T-helper 22 cell (primary cell): Measurements from ENCODE around the gene TMEM238.
A peak's percentile ranks its signal among the peaks of the same experiment; 100 is the strongest.
"Not testable (repeated sequence)": the region's sequence is repeated elsewhere in the genome, so short reads cannot be mapped to it uniquely, and the experiment has no call there.

Experiments
- DNase-seq: peaks from one replicate; pipeline ENCODE4 v3.0.0-alpha.2; 2020; ENCODE audit warnings: low read depth

TMEM238 gene

DNA sequence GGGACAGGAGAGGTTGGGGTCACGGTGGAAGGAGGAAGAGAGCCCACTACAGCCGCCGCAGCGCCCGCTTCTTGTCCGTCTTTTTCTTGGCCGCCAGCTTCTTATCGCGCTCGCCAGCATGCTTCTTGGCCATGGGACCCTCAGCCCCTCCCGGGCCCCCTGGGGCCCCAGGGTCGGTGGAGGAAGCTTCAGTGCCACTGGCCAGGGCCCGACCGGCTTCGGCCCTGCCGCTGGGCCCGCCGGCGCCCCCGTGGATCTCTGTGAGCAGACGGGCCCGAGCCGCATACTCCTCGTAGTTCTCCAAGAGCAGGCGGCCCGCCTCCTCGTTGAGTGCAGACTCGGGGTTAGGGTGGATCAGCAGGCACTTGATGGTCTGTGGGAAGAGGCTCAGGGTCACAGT is 17.3 kb upstream of the TMEM238 start:
- DNase-seq = not testable (repeated sequence)

DNA sequence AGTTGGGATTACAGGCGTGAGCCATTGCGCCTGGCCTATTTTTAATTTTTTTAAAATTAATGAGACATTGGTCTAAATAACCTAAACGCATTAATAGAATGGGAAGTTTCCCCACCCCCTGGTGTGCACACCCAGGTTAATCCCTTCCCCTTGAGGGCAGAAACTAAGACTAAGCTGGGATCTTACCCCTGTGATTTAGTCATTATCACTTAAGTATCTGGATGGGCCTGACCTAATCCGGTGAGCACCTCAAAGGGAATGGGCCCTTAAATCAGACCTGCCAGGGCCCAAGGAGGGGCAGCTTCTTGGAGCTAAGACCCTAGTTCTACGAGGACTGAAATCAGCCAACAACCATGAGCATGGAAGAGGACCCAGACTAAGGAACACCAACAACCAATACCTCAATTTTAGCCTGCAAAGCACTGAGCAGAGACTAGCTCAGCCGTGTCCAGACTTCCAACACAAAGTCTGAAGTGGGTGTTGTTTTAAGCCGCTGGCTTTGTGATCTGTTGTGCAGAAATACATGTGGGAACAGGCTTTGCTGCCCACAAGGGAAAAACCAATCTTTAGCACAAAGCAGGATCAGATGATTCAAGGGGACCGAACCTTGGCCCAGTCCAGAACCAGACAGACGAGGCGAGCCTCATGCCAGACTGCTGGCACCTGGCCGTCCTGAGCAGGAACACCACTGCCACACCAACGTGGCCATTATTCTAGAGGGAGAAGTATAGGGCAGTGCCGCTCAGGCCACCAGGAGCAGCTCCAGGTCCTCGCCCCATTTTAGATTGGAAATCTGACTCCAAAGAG is 16.4 kb upstream of the TMEM238 start:
- DNase-seq = no peak

DNA sequence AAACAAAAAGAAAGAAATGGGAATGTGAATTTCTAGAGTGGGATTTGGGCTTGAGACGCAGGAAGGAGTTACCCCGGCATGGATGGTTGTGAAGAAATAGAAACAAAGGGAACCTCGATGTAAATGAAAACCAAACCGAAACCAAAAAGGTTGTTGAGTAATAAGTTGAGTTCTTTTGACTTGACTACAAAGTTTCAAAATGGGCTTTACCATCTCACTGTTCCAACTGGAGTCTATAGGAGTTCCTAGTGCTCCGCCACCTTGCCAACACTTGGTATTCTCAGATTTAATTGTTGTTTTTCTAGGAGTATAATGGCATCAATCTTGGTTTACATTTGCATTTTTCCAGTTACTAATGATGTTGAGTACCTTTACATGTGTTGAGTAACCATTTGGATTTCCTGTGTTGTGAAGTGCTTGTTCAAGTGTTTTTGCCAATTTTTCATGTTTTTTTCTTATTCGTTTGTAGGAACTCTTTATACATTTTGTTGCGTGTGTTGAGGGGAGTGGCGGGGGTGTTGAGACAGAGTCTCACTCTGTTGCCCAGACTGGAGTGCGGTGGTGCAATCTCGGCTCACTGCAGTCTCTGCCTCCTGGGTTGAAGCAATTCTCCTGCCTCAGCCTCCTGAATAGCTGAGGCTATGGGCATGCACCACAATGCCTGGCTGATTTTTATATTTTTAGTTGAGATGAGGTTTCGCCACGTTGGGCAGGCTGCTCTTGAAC is 14.3 kb upstream of the TMEM238 start:
- DNase-seq = no peak

DNA sequence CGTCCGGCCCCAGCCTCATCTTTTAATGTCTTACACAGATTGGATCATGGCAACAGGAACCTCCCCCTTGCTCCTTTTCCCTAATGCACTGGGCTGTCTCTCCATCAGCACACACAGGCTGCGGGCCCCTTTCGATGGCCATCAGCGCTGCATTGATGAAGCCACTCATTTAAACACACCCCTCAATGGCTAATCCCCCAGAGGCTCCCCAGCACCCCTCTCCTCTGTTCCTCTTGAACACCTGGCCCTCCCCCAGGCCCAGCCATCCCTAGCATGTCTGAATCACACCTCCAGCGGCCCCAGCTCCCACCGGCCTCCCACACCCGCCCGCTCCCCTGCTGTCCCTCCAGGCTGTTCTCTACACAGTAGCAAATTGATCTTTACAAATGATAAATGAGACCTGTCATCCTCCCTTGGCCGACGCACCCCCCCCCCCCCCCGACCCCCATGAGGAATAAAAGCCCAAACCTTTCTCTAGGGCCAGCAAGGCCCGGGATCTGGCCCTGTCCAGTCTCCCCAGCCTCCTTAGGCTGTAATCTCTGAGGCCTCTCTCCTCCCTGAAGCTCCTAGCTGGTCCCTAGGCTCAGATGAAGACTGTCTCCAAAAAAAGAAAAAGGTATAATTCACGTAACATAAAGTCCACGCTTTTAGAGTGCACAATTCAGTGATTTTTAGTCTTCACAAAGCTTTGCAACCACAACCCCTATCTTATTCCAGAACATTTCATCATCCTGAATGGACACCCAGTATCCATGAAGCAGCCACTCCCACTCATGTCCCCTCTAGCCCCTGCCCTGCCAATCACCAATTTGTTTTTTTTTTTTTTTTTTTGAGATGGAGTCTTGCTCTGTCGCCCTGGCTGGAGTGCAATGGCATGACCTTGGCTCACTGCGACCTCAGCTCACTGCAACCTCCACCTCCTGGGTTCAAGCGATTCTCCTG is 9.0 kb upstream of the TMEM238 start:
- DNase-seq = no peak

DNA sequence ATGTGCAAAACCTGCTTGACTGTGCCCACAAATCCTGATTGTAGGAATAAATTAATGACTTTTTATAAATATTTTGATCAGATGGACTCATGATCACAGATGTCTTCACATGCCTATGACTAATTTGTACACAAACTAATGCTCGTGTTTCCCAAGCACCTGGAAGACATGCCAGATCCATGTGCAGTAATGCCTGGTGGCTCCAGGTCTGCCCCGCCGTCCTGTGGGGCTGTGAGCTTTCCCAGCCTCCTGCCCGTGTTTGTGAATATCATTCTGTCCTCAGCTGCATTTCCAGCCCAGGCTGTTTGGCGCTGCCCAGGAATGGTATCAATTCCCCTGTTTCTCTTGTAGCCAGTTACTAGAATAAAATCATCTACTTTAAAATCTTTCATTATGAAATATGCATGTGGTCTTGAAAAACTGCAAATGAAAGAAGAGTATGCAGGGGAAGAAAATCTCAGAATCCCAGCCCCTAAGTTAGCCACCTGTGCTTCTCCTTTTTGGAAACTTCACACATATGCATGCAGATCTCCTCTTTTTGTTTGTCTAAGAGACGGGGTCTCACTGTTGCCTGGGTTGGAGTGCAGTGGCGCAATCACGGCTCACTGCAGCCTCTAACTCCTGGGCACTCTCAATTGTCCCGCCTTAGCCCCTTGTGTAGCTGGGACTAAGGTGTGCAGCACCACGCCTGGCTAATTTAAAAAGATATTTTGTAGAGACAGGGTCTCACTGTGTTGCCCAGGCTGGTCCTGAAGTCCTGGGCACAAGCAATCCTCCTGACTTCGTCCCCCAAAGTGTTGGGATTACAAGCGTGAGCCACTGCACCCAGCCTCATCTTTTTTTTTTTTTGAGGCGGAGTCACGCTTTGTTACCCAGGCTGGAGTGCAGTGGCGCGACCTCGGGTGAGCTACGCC is 7.9 kb upstream of the TMEM238 start:
- DNase-seq = no peak

DNA sequence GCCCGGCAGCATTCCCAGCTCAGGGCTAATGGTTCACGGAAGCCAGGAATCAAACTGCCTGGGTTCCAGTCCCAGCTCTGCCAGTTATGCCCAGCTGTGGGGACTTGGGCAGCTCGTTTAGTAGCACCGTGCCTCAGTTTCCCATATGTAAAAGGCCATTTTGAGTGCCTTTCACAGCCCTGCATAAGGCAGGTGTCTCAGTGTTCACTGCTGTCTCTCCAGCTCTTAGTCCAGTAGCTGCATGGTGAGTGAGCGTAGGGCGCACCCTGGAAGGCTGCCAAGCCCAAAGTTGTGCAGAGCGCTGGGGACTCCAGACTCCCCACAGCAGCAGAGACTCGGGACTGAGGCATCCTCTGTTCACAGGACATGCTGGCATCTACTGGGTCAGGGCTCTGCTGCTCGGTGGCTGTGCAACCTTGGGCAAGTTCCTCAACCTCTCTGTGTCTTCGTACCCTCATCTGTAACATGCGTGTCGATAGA is 7.1 kb upstream of the TMEM238 start:
- no peak for DNase-seq

DNA sequence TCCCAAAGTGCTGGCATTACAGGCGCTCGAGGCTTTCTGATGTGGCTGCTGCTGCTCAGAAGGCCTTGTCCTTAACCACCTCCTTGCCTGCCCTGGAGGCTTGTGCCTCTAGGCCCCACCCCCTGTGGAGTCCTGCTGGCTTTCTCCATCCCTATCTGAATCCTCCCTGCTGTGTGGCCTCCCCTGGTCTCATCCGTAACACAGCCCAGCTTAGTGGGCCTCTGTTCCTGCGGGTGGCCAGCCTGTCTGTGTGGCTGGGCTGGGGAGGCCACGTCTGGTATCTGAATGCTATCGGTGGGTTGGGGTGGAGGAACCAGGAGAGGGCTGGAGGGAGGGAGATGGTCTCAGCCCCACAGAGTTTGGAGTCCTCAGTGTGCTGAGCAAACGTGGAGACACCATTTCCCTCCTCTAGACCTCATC is 6.4 kb upstream of the TMEM238 start:
- no peak for DNase-seq

DNA sequence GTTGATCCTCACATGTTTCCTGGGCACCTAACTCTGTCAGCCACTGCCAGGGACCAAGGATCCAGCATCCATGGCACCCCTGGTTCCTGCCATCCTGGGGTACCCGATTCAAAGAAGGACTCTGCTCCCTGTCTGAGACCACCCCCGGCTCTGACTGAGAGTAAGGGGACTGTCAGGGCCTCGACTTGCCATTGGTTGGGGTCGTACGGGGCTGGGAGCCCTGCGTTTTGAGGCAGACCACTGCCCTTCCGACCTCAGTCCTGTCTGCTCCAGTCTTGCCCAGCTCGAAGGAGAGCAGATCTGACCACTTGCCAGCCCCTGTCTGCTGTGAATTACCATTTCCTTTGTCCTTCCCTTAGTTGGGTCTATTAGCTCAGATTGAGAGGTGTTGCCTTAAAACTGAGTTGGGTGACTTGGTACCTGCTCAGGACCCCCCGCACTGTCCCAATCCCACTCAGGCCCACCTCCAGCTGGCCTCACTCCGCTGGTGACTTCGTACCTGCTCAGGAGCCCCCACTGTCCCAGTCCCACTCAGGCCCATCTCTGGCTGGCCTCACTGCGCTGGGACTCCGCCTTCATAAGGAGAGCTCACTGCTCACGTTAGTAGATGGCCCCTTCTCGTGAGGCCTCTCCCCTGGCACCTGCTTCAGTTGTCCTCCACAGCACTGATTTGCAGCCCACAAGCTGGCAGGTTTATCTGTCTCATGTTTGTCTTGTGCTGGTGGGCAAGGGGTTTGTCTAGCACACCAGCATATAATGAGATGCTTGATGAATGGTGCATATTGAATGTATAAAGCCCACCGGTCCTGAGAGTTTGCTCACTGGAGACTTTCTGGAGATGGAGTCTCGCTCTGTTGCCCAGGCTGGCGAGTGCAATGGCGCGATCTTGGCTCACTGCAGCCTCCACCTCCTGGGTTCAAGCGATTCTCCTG is 5.6 kb upstream of the TMEM238 start:
- DNase-seq = no peak

DNA sequence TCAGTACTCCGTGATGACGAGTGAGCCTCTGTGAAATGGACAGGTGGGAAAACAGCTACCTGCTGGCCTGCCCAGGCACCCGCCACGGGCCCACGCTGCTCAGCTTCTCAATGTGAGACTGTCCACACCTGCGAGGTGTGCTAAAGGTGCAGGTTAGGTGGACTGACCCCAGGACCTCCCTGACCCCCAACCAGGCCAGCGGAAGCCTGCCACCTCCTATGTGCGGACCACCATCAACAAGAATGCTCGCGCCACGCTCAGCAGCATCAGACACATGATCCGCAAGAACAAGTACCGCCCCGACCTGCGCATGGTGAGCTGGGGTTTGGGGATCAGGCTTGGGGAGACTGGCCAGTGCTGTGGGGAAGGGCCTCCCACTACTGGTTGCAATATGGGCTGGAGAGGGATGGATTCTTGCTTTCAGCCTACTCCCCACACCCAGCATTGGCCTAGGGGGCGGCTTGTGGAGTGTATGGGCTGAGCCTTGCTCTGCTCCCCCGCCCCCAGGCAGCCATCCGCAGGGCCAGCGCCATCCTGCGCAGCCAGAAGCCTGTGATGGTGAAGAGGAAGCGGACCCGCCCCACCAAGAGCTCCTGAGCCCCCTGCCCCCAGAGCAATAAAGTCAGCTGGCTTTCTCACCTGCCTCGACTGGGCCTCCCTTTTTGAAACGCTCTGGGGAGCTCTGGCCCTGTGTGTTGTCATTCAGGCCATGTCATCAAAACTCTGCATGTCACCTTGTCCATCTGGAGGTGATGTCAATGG is 3.8 kb upstream of the TMEM238 start:
- no peak for DNase-seq

DNA sequence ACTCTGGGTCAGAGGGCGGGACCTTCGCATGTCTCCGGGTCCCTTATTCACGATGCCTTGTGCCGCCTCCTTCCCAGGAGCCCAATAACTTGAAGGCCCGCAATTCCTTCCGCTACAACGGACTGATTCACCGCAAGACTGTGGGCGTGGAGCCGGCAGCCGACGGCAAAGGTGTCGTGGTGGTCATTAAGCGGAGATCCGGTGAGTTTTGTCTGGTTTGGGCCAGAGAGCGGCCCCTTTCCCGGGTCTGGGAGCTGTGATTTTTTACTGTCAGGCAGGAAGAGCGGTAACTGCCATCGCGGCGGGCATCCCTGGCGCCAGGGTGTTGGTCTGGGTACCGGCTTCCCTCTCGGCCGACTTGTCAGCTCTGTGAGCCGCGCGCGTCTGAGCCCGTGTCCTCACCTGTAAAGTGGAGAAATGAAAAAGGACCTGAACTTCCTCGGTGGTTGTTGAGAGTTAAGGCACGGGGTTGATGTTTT is 2.4 kb upstream of the TMEM238 start:
- no peak for DNase-seq

DNA sequence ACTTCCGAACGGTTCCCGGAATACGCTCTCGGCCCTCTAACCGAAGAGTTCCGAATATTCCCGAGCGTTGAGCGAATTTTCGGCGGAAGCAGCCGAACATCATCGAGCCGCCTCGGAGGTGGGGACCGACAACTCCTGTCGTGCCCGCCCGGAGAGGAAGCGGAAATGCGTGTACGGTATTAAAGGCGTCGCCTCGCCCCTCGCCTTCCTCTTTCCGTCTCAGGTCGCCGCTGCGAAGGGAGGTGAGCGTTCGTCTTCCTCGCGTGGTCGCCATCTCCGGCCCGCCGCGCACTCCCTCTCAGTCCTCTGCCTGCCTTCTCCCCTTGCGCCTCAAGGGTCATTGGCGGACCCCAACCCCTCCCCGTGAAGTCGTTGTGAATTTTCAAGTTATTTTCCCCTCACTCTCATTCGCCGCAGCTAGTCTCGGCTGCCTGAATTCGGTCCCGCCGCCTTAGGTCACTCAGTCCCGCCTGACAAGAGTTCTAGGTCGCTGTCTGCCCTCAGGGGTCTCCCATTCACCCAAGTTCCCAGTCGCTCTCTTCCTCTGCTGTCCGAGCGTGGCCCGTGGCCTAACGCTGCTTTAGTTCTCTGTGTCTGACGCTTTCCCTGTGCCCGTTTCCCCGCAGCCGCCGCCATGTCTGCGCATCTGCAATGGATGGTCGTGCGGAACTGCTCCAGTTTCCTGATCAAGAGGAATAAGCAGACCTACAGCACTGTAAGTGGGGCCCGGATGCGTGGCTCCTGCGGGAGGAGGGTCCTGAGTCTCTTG is 1.8 kb upstream of the TMEM238 start, which contains the start of gene RPL28:
RPL28 (plus strand) TSS at position 209 of the 769 bp plus-strand sequence; CDS start at position 635, 426 bp downstream.
- peak; percentile 96 for DNase-seq

DNA sequence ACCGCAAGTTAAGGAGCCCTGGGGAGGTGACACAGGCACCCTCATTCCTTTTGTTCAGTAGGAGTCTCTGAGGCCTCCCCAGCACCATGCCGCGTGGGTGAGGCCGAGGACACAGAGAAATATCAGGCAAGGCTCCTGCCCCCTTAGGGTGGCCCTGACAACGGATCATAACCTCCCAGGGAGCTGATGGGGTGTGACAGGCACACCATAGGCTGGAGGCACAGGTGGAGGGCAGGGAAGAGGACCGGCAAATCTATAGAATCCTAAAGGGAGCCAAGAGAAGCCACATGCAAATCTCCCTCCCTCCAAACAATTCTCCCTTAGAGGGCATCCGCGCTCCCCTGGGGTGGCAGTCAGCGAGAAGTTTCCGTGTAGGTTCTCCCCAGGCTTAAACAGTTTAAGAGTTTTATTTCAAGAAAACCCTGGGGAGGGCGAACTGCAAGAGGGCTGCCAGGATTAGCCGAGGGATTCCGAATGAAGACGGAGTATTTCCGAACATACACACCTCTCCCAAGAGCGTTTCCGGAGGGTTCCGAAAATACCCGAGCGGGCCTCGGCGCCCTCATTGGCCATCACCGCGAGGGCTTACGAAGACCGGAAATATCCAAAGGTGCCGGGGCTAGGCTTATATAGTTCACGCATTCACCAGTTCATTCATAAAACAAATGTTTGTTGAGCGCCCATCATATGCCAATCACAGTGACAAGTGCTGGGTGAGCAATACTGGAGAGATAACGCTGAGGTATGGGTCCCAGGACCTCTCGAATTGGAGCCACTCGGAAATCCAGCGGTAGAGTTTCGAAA is 1.0 kb upstream of the TMEM238 start:
- DNase-seq = peak; percentile 93

DNA sequence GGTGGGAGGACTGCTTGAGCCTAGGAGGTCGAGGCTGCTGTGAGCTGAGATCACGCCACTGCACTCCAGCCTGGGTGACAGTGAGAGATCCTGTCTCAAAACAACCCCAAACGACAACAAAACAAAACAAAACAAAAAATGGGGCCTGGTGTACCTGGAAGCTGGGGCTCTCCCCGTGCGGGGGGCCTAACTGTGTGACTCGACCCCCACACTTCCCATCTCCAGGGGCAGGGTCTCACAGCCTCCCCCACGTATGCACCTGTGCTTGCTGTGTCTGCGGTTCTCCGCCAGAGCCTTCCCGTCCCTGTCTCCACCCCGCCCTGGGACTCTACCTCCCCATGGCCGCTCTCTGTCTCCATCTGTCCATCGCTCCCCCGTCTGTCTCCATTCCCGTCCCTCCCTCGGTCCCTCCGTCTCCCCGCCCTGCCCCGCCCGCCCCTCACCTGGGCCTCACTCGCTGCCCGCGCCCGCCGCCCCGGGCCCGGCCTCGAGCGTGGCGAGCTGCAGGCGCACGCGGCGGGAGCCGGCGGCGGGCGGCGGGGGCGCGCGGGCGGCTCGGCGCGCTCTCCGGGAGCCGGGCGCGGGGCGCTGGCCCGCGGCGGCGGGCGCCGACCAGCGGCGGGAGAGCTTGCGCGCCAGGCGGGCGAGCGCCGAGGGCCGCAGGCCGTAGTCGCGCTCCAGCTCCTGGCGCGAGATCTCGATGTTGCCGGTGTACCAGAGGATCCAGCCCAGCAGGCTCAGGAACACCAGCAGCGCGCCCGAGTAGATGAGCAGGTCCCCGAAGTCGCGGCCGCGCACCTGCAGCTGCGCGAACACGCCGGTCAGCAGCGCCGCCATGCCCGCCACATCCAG is 587 bp downstream of the TMEM238 start:
- peak; percentile 27 for DNase-seq

DNA sequence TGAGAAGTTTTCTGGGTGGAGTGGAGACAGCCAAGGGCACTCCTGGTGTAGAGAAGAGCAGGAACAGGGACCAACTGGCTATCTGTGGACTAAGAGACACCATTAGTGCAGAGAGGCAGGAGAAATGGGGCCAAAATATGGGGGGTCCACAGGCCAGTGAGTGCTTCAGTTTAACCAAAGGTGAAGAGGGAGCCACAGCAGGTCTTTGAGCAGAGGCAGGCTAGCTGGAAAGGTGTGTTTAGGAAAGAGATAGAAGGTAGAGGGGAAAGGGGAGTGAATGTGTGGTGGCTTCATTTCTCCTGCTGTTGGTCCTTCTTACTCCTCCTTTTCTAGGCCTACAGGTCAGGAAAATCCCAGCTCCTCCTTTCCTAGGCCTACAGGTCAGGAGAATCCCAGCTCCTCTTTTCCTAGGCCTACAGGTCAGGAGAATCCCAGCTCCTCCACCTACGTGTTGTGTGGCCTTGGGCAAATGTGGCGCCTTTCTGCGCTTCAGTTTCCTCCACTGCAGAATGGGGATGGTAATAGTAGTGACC is 1.5 kb downstream of the TMEM238 start:
- DNase-seq = no peak

DNA sequence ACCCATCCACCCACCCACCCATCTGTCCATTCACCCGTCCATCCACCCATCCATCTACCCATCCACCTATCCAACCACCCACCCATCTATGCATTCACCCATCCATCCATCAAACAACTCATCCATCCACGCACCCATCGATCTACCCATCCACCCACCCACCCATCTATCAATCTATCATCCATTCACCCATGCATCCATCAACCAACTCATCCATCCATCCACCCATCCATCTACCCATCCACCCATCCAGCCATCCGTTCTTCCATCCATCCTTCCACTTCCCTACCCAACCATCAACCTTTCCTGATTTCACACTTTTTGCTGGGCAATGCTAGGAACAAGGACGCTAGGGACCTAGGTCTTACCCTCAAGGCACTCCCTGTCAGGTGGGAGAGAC is 2.1 kb downstream of the TMEM238 start:
- DNase-seq = no peak

DNA sequence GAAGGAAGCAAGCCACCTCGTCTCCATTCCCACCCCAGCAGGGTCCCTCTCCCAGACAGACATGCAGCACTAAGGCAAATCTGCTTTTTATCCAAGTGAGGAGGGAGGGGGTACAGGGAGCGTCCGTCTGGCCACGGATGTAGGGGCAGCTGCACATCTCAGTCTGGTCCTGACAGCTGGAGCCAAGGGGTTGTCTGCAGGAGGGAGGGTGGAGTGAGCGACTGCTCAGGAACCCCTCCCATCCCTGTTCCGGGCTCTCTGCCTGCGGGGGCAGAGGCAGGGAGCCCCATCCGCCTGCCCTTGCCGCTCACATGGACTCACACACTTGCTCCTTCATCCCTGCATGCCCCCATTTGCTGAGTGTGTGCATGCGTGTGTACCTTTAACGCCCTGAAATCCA is 4.9 kb downstream of the TMEM238 start:
- DNase-seq = no peak
